HG02870 (cell line): ENCODE measurements around the gene DDX39A.

Source experiments
- ATAC-seq: cut with Tn5 transposase; IDR thresholded peaks from one replicate; pipeline ENCODE4 v1.9.1; 2021; ENCODE audit warnings: mild to moderate bottlenecking, moderate library complexity; ENCODE audit not compliant: unreplicated experiment

DDX39A gene

GRCh38 chr19:14434543-14435319, 15.6 kb upstream of the DDX39A start:
- ATAC-seq, result no peak

DNA sequence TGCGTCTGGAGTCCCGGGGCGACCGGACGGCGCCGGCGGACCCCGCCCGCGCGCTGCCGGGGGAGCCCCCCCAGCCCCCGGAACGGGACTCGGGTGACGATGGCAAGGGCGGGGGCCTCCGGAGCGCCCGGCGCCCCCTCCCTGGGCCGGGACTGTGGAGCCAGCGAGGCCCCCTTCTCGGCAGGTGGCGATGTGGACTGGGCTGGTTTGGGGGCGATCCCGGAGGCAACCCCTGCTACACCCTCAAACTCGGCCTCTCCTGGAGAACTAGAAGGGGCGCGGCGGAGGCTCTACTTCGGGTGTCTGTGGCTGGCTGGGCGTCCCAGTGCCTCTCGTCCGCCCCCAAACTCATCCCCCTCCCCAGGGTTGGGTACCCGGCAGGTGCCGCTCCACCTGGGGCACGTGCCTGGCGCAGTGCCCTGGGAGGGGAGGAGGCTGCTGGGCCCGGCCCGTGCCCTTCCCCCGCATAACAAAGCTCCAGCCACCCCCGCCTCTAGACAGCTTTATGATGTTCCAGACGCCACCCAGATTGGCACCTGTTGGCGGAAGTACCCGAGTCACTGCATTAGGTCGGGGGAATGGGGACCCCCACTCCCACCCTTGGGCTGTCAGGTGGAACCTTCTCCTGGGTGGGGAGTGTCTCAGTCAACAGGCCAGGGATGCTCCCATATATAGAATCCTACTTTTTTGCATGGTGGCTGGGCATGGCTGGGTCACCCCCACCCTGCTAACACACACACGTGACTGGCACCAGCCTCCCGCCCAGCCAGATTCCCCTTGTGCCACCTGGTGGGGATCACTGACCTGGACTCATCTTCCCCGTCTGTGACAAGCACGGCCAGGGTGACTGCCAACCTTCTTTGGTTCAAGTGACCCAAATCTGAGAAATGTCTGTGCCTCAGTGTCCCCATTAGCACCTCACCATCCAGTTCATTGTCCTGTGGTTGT, 14.7 kb upstream of the DDX39A start:
- ATAC-seq, result no peak

- ATAC-seq, result no peak
These were observed 13.8 kb upstream of the DDX39A start, which contains the start of gene PKN1 for GRCh38 chr19:14432791-14433553. PKN1 (plus strand) TSS chr19:14433306; CDS start chr19:14433522, 216 bp downstream.

GRCh38 chr19:14430712-14431111, 11.6 kb upstream of the DDX39A start:
- no peak for ATAC-seq

DNA sequence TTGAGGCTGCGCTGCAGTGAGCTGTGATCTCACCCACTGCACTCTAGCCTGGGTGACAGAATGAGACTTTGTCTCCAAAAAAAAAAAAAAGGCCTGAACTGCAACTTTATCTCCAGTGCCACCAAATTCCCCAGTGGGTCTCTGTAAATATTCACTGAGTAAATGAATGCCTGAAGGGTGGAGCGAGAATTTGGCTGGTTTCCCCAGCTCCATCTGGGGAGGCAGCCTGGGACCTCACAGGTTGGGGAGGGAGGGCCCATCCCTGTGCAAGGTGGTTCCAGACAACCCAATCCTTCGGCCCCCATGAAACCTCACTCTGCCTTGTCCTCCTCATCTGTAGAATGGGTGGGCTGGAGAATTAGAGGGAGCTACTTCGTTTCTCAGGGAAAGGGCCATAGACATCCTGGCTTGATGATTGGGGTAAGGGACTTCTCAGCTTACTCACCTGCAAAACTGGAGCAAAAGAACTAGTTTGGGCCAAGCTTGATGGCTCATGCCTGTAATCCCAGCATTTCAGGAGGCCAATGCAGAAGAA, 9.8 kb upstream of the DDX39A start:
- ATAC-seq, result no peak

GRCh38 chr19:14427461-14427860, 8.3 kb upstream of the DDX39A start:
- no peak for ATAC-seq

DNA sequence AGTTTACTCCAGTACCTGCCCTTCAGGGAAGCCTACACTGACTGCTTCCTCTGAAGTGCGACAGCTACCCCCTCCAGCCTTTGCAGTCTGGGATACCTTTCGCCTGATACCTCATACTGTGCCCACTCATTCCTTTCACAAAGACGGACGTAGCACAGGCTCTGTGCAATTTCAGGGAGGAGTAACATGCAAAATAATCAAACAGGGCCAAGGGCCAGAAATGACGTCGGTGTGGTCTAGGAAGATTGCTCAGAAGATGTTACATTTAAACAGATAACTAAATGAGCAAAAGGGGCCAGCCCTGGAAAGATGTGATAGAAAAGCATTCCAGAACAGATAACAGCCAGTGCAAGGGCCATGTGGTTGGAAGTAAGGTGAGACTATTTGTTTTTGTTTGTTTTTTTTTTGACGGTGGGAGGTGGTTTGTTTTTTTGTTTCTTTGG, 6.6 kb upstream of the DDX39A start:
- ATAC-seq, result no peak

DNA sequence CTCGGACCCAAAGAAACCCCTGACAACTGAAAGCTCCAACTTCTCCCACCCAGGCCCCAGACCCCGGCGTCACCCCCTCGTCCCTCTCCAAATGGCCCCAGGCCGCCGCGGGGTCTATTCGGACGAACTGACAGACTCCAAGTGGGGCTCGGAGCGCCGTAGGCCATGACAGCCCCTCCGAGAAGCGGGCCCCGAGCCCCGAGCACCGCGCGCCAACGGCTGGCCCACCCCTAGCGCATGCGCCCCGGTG, 360 bp downstream of the DDX39A start:
- ATAC-seq, result peak; percentile 23

DNA sequence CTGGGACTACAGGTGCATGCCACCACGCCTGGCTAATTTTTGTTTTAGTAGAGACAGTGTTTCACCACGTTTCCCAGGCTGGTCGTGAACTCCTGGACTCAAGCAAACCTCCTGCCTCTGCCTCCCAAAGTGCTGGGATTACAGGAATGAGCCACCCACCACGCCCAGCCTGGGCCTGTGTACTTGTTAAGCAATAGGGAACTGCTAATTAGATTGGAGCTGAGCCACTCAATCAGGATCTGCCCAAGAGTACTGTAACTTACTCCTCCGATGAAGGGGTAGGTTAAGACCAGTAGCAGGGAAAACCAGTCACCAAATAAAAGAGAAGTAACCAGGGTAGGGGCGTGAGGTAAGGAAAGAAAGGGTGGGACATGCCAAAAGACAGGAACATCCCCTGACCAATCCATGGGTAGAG, 2.3 kb downstream of the DDX39A start:
- ATAC-seq, result no peak

DNA sequence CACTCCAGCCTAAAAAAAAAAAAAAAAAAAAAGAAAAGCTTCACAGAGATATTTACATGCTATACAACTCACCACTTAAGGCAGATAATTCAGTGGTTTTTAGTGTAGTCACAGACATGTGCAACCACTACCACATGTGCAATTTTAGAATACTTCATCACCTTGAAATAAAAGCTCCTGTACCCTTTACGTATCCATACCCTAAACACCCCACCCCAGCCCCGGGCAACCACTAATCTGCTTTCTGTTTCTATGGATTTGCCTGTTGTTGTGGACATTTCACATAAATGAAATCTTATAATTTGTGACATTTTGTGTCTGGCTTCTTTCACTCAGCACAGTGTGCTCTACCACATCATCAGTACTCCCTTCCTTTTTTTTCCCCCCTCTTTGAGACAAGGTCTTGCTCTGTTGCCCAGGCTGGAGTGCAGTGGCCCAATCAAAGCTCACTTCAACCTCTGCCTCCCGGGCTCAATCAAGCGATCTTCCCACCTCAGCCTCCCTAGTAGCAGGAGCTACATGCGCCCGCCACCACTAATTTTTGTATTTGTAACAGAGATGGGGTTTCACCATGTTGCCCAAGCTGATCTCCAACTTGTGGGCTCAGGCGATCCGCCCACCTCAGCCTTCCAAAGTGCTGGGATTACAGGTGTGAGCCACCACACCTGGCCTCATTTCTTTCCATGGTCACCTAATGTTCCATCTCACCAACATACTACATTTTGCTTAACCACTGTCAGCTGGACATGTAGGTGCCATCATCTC, 4.0 kb downstream of the DDX39A start:
- ATAC-seq, result no peak

DNA sequence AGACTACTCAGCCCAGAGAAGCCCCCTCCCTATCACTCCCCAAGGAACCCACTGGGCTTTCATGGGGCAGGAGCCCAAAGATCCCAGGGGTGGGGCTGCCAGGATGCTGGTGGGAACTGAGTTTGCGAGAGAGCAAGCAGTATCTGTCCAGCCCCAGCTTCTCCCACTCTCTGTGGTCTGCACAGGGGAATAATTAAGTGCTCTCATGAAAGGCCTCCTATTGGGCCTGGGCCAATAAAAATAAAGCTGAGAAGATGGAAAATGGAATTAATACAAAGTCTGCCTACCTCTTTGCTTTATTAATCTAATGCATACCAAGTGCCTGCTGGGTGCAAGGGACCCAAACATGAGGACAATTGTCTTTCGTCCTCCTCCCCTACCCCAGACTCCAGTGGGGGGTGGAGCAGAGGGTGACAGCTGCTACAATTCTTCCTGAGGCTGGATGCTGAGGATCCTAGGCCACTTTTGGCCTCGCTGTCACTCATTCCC, 5.4 kb downstream of the DDX39A start:
- no peak for ATAC-seq

DNA sequence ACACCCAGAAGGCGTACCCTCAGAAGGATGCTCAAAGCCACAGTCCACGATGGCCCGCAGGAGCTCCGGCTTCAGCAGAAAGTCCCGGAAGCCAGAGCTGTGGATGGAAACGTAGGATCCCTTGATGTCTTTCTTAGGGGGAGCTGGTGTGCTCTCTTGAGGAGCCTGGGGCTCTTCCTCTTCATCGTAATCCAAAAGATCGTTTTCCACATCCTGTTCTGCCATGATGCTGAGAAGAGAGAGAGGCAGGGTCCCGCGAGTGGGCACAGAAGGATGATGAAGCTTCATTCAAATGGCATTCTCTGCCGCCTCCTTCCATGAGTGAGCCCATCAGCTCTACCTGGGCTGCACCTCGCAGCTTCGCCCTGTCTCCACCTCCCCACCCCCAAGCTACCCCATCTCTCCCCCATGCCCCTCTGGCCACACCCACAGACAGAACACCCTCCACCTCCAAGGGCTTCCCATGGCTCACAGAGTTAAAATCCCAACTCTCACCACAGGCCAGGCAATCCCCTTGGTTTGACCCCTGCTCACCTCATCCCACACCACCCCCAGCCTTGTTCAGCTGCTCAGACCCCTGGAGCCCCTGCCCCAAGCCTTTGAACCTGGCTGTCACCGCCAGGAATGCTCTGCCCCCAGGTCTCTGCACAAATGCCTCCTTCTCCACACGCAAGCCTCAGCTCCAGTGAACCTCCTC, 6.0 kb downstream of the DDX39A start:
- no peak for ATAC-seq

DNA sequence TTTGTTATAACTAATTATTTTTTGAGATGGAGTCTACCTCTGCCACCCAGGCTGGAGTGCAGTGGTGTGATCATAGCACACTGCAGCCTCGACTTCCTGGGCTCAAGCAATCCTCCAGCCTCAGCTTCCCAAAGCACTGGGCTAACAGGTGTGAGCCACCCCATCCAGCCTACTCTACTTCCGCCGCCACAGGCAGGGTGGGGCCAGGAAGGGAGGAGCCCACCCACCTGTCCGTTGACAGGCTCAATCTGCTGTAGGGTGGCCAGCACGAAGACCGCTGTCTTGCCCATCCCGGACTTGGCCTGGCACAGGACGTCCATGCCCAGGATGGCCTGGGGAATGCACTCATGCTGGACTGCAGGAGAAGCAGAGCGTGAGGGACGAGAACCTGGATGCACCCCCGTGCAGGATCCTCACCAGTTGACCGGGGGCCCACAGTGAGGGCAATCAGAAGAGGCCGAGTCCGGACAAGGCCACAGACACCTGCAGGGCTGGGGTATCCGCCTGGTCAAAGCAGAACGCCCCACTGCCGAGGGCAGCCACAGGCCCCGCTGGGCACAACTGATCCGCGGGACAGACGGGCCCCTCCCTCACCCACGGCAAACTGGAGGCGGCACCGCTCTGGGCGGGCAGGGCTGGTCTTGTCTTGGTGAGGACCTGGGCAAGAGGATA, 6.7 kb downstream of the DDX39A start:
- ATAC-seq, result no peak

DNA sequence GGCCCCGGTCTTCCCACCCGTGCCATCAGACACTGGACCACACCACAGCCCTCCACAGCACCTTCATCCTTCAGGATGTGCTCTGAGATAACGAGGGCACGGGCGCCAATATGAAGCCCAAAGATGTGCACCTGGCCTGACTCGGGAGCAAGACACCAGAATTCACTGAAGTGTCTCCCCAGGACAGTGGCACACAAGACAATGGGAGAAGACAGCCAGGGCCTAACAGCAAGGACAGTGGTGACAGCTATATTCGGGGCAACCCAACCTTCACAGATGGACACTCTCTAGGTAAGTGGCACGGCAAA, 7.2 kb downstream of the DDX39A start:
- ATAC-seq, result no peak

DNA sequence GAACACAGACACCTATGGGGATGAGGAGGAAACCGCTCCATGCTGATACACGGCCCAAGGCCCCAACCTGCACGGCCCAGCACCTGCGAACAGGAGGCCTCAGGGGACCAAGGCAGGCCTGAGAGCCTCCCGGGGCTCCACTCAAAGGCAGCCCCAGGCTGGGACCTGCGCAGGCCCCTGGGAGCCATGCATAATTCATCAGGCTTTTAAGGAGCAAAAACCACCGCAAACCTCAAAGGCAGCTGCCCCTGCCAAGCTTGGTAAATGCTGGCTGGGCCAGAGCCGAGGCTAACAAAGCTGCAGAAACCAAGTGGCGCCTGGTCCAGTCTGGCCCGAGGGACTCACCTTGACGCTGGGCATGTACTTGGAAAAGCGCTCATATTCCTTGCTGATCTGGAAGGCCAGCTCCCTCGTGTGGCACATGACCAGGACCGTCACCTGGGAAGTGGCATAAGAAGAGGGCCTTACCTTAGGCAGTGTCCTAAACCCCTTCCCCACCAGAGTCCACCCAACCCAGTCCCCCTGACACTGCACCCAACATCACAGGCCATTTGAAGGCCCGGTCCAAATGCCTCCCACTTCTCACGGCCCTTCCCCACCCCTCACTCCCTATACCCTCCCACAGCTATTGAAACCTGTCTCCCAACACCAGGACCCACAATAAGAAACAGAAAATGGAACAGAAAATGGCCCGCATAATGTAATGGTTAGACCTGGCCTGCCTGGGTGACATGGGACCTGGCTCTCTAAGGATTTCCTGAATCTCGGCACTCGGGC, 7.8 kb downstream of the DDX39A start:
- no peak for ATAC-seq

GRCh38 chr19:14410091-14411051, 8.8 kb downstream of the DDX39A start:
- no peak for ATAC-seq
